HepG2 (cell line): ENCODE measurements around the gene RBBP8NL. TPM values are rescaled to one million over a fixed set of nuclear protein-coding genes. Genes with fewer than 3 reads are reported as not detected.

Source experiments
- FOXK2 ChIP-seq: fragments of 450-650 bp; IDR thresholded peaks from 2 replicates; pipeline ENCODE4 v1.6.1; 2016
- GLI4 ChIP-seq: sonication (generic); formaldehyde crosslinking; IDR thresholded peaks from 2 replicates; pipeline ENCODE4 v1.5.1; 2020; ENCODE audit warnings: missing genetic modification reagents, mild to moderate bottlenecking, moderate library complexity, borderline replicate concordance
- HOXA7 ChIP-seq: sonication (generic); formaldehyde crosslinking; IDR thresholded peaks from 2 replicates; pipeline ENCODE4 v1.8.1; 2022; ENCODE audit warnings: mild to moderate bottlenecking, missing genetic modification reagents, moderate library complexity
- JARID2 ChIP-seq: sonication (generic); formaldehyde crosslinking; IDR thresholded peaks from 2 replicates; pipeline ENCODE4 v1.8.1; 2023; ENCODE audit warnings: missing genetic modification reagents, inconsistent platforms; ENCODE audit not compliant: insufficient replicate concordance
- NFIB ChIP-seq: sonication (generic); formaldehyde crosslinking; IDR thresholded peaks from 2 replicates; pipeline ENCODE4 v1.9.0; 2021; ENCODE audit warnings: missing genetic modification reagents, mild to moderate bottlenecking, borderline replicate concordance
- NFYB ChIP-seq: sonication (generic); formaldehyde crosslinking; IDR thresholded peaks from 2 replicates; pipeline ENCODE4 v1.4.0; 2020; ENCODE audit warnings: missing genetic modification reagents
- SIX1 ChIP-seq: sonication (generic); formaldehyde crosslinking; IDR thresholded peaks from 2 replicates; pipeline ENCODE4 v1.4.0; 2020; ENCODE audit warnings: missing genetic modification reagents, borderline replicate concordance
- SMAD1 ChIP-seq: sonication (generic); formaldehyde crosslinking; IDR thresholded peaks from 2 replicates; pipeline ENCODE4 v1.4.0; 2020; ENCODE audit warnings: missing genetic modification reagents, low read depth, mild to moderate bottlenecking, borderline replicate concordance
- SOX5 ChIP-seq: IDR thresholded peaks from 2 replicates; pipeline ENCODE4 v1.6.1; 2016; ENCODE audit warnings: borderline replicate concordance
- SPEN ChIP-seq: sonication (generic); formaldehyde crosslinking; IDR thresholded peaks from 2 replicates; pipeline ENCODE4 v1.5.1; 2020; ENCODE audit warnings: low read depth, mild to moderate bottlenecking, missing genetic modification reagents
- SRSF9 ChIP-seq: fragments of 200-400 bp; formaldehyde crosslinking; IDR thresholded peaks from 2 replicates; pipeline ENCODE4 v1.6.1; 2018; ENCODE audit warnings: borderline replicate concordance, mild to moderate bottlenecking, low read depth, low read length; ENCODE audit not compliant: insufficient read depth, poor library complexity, severe bottlenecking
- ZNF407 ChIP-seq: sonication (generic); formaldehyde crosslinking; IDR thresholded peaks from one replicate; pipeline ENCODE4 v1.5.1; 2020; ENCODE audit warnings: mild to moderate bottlenecking, missing genetic modification reagents; ENCODE audit errors: not compliant biosample characterization
- ZNF503 ChIP-seq: sonication (generic); formaldehyde crosslinking; IDR thresholded peaks from 2 replicates; pipeline ENCODE4 v1.4.0; 2020; ENCODE audit warnings: missing genetic modification reagents
- ZNF678 ChIP-seq: sonication (generic); formaldehyde crosslinking; IDR thresholded peaks from 2 replicates; pipeline ENCODE4 v1.4.0; 2020; ENCODE audit warnings: mild to moderate bottlenecking, missing genetic modification reagents
- polyA plus RNA-seq, 8 experiments: library from polyadenylated mRNA; depleted of rRNA in 3 of 8; stranded (reverse) in 7 of 8; unstranded in 1 of 8; fragments of >200 nt; fragmentation: Illumina TruSeq in 4 of 8; extraction: Trizol in 4 of 8; gene quantifications; 2 replicates each; pipeline versions ENCODE4 v1.2.1 to v1.2.3, GENCODE V29; 2011 to 2016; ENCODE audit warnings: low read depth in 4 of 8, missing spikeins in 1 of 8, mixed read lengths in 1 of 8; ENCODE audit not compliant: insufficient read depth in 1 of 8
- total RNA-seq, 5 experiments: library from RNA; depleted of rRNA; stranded (reverse); fragments of >200 nt; fragmentation: Illumina TruSeq; extraction: Trizol; gene quantifications; 2 replicates each; pipeline ENCODE4 v1.2.3, GENCODE V29; 2016; ENCODE audit warnings: low read depth in 1 of 5
- TF ChIP-seq, protein P1 (sequence below), 2 experiments: sonication (generic) in 1 of 2; formaldehyde crosslinking in 1 of 2; IDR thresholded peaks; 2 replicates each; pipeline versions ENCODE4 v1.4.0 to v1.6.1; 2018 to 2020; ENCODE audit warnings: missing genetic modification reagents in 2 of 2, borderline replicate concordance in 1 of 2, low read depth in 1 of 2, mild to moderate bottlenecking in 1 of 2, missing biosample characterization in 1 of 2
- TF ChIP-seq, protein P2 (sequence below): IDR thresholded peaks from 2 replicates; pipeline ENCODE4 v1.6.1; 2016

Gene RBBP8NL
- total and polyA plus RNA-seq, 2 of the 13 experiments (the other 11 are each of a cell fraction or from before 2014, with no cell fraction given) = 0.69 to 0.86 TPM

- no peak for TF ChIP-seq SIX1 (CRISPR knock-in tag)
- TF ChIP-seq HOXA7 = no peak
- peak; percentile 36 for TF ChIP-seq ZNF407 (CRISPR knock-in tag)
- no peak for TF ChIP-seq JARID2 (CRISPR knock-in tag)
- no peak for TF ChIP-seq ZNF503 (CRISPR knock-in tag)
- TF ChIP-seq SOX5 (CRISPR knock-in tag) = no peak
- TF ChIP-seq SPEN (CRISPR knock-in tag) = peak; percentile 33; the same call in 1 of the 2 replicates
- TF ChIP-seq, protein P1, sequence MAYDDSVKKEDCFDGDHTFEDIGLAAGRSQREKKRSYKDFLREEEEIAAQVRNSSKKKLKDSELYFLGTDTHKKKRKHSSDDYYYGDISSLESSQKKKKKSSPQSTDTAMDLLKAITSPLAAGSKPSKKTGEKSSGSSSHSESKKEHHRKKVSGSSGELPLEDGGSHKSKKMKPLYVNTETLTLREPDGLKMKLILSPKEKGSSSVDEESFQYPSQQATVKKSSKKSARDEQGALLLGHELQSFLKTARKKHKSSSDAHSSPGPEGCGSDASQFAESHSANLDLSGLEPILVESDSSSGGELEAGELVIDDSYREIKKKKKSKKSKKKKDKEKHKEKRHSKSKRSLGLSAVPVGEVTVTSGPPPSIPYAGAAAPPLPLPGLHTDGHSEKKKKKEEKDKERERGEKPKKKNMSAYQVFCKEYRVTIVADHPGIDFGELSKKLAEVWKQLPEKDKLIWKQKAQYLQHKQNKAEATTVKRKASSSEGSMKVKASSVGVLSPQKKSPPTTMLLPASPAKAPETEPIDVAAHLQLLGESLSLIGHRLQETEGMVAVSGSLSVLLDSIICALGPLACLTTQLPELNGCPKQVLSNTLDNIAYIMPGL (CRISPR knock-in tag; IDR thresholded peaks at IDR 0.05; ENCODE audit: borderline replicate concordance in 1 of 2, low read depth in 1 of 2) = 0 out of 4 replicates have a peak, but pooled peaks of 1 of the 2 experiments have one; percentile 9
- TF ChIP-seq SRSF9 = no peak
- 0 out of 2 replicates have a peak, but pooled peaks have one; percentile 5 for TF ChIP-seq NFIB
- TF ChIP-seq ZNF678 (CRISPR knock-in tag) = no peak
- TF ChIP-seq FOXK2 = no peak
- TF ChIP-seq, protein P2, sequence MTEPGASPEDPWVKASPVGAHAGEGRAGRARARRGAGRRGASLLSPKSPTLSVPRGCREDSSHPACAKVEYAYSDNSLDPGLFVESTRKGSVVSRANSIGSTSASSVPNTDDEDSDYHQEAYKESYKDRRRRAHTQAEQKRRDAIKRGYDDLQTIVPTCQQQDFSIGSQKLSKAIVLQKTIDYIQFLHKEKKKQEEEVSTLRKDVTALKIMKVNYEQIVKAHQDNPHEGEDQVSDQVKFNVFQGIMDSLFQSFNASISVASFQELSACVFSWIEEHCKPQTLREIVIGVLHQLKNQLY (CRISPR knock-in tag) = no peak
- peak; percentile 13; the same call in 1 of the 2 replicates for TF ChIP-seq GLI4 (CRISPR knock-in tag)
- TF ChIP-seq NFYB = no peak
- TF ChIP-seq SMAD1 = no peak
Observed at GRCh38 chr20:62405981-62406513, 21.3 kb downstream of the RBBP8NL start (continued).
